IMR-90 (cell line): ENCODE data around the gene DNAH17. TPM values are rescaled to one million over a fixed set of nuclear protein-coding genes. Genes with fewer than 3 reads are reported as not detected.

ENCODE experiments used
- ATAC-seq: fragments of 200-7000 bp; cut with Tn5 transposase; 2 replicates; pipeline ENCODE4 v1.9.1; 2020; ENCODE audit warnings: low read depth, mild to moderate bottlenecking, moderate library complexity
- BruUV-seq: library from RNA; stranded (reverse); fragments of 400-500 nt; replicated peaks from 2 replicates; lab custom pipeline; 2021; lab: Mats Ljungman, UMichigan
- CTCF ChIA-PET: fragments of 300-600 bp; formaldehyde crosslinking; extraction: SDS; loops from one replicate; lab custom pipeline; 2021; ENCODE audit warnings: antibody characterized with exemption; lab: Yijun Ruan, JAX
- POLR2A ChIA-PET: fragments of 300-600 bp; sonication (Branson Sonifier 250); formaldehyde crosslinking; loops from one replicate; lab custom pipeline; 2022; ENCODE audit warnings: antibody characterized with exemption; ENCODE audit not compliant: unreplicated experiment; lab: Charles Lee
- DNase-seq: peaks from one replicate; pipeline ENCODE4 v3.0.0; 2013
- H2AFZ ChIP-seq: replicated peaks from 2 replicates; pipeline ENCODE3; 2013; ENCODE audit warnings: low read length, mild to moderate bottlenecking; ENCODE audit not compliant: poor library complexity
- H2AK5ac ChIP-seq: 2 replicates; pipeline ENCODE4 v1.6.1; 2013; ENCODE audit warnings: low read depth, low read length, inconsistent platforms
- H2AK9ac ChIP-seq: replicated peaks from 2 replicates; pipeline ENCODE3; 2013; ENCODE audit warnings: mild to moderate bottlenecking, low read depth, low read length, moderate library complexity; ENCODE audit not compliant: poor library complexity
- H2BK120ac ChIP-seq: 2 replicates; pipeline ENCODE4 v1.6.1; 2013; ENCODE audit warnings: low read depth, low read length, inconsistent platforms
- H2BK15ac ChIP-seq: 3 replicates; pipeline ENCODE4 v1.6.1; 2013; ENCODE audit warnings: low read depth, low read length, inconsistent platforms
- H2BK20ac ChIP-seq: 2 replicates; pipeline ENCODE4 v1.6.1; 2013; ENCODE audit warnings: low read depth, mild to moderate bottlenecking, inconsistent platforms, low read length, moderate library complexity
- H2BK5ac ChIP-seq: 2 replicates; pipeline ENCODE4 v1.6.1; 2013; ENCODE audit warnings: mild to moderate bottlenecking, low read depth, low read length, inconsistent platforms; ENCODE audit not compliant: poor library complexity, severe bottlenecking
- H3K14ac ChIP-seq: replicated peaks from 2 replicates; pipeline ENCODE4 v1.6.1; 2013; ENCODE audit warnings: low read depth, low read length, inconsistent platforms
- H3K18ac ChIP-seq: 2 replicates; pipeline ENCODE4 v1.6.1; 2013; ENCODE audit warnings: low read depth, low read length, control low read depth
- H3K23ac ChIP-seq: 2 replicates; pipeline ENCODE4 v1.6.1; 2013; ENCODE audit warnings: low read depth, low read length, inconsistent platforms
- H3K27ac ChIP-seq: 2 replicates; pipeline ENCODE4 v1.5.1; 2013; ENCODE audit warnings: mild to moderate bottlenecking, control low read depth, low read length; ENCODE audit not compliant: insufficient read depth
- H3K27me3 ChIP-seq: 2 replicates; pipeline ENCODE4 v1.6.1; 2013; ENCODE audit warnings: low read length; ENCODE audit not compliant: control insufficient read depth, insufficient read depth
- H3K36me3 ChIP-seq: 2 replicates; pipeline ENCODE4 v1.6.1; 2013; ENCODE audit warnings: low read length, mixed read lengths; ENCODE audit not compliant: control insufficient read depth, insufficient read depth
- H3K4ac ChIP-seq: 2 replicates; pipeline ENCODE4 v1.6.1; 2013; ENCODE audit warnings: low read depth, low read length, inconsistent platforms
- H3K4me1 ChIP-seq: 2 replicates; pipeline ENCODE4 v1.6.1; 2013; ENCODE audit warnings: low read length, mixed read lengths; ENCODE audit not compliant: control insufficient read depth, insufficient read depth
- H3K4me2 ChIP-seq: 2 replicates; pipeline ENCODE4 v1.6.1; 2013; ENCODE audit warnings: low read depth, mild to moderate bottlenecking, control low read depth, low read length, moderate library complexity
- H3K4me3 ChIP-seq: 2 replicates; pipeline ENCODE4 v1.5.1; 2013; ENCODE audit warnings: low read depth, mild to moderate bottlenecking, control low read depth, low read length, moderate library complexity; ENCODE audit not compliant: insufficient read depth
- H3K56ac ChIP-seq: 2 replicates; pipeline ENCODE4 v1.6.1; 2013; ENCODE audit warnings: low read length, inconsistent platforms; ENCODE audit not compliant: insufficient read depth; ENCODE audit errors: extremely low read depth
- H3K79me1 ChIP-seq, 2 experiments: 2 replicates each; pipeline ENCODE4 v1.6.1; 2013; ENCODE audit warnings: low read length in 2 of 2, inconsistent platforms in 1 of 2, low read depth in 1 of 2
- H3K9ac ChIP-seq: 2 replicates; pipeline ENCODE4 v1.6.1; 2013; ENCODE audit warnings: low read depth, low read length, control low read depth
- H3K9me1 ChIP-seq: 2 replicates; pipeline ENCODE4 v1.6.1; 2013; ENCODE audit warnings: low read length, inconsistent platforms; ENCODE audit not compliant: insufficient read depth
- H3K9me3 ChIP-seq: 2 replicates; pipeline ENCODE4 v1.6.1; 2013; ENCODE audit warnings: low read length; ENCODE audit not compliant: control insufficient read depth, insufficient read depth
- H4K20me1 ChIP-seq: 2 replicates; pipeline ENCODE4 v1.6.1; 2013; ENCODE audit warnings: low read length, inconsistent platforms; ENCODE audit not compliant: insufficient read depth
- H4K5ac ChIP-seq: 2 replicates; pipeline ENCODE4 v1.6.1; 2013; ENCODE audit warnings: mild to moderate bottlenecking, low read depth, low read length, control low read depth
- H4K8ac ChIP-seq, 2 experiments: 2 replicates each; pipeline ENCODE4 v1.6.1; 2013; ENCODE audit warnings: low read depth in 2 of 2, low read length in 2 of 2, control low read depth in 1 of 2, inconsistent platforms in 1 of 2
- H4K91ac ChIP-seq: 2 replicates; pipeline ENCODE4 v1.6.1; 2013; ENCODE audit warnings: low read depth, low read length, inconsistent platforms; ENCODE audit not compliant: insufficient read depth
- BHLHE40 ChIP-seq: fragments of 150-350 bp; IDR thresholded peaks from 2 replicates; pipeline ENCODE4 v1.6.1; 2016; ENCODE audit warnings: mild to moderate bottlenecking, low read depth, low read length
- CEBPB ChIP-seq: IDR thresholded peaks from 2 replicates; pipeline ENCODE4 v1.6.1; 2012; ENCODE audit warnings: low read depth, low read length, improper control_type of control experiment
- CHD1 ChIP-seq: IDR thresholded peaks from 2 replicates; pipeline ENCODE4 v1.6.1; 2012; ENCODE audit warnings: low read depth, low read length, improper control_type of control experiment
- CTCF ChIP-seq: conservative IDR thresholded peaks from 2 replicates; pipeline ENCODE4 v1.5.1; 2012; ENCODE audit warnings: mild to moderate bottlenecking, low read depth, low read length, improper control_type of control experiment
- ELK1 ChIP-seq: fragments of 150-350 bp; IDR thresholded peaks from 2 replicates; pipeline ENCODE4 v1.6.1; 2016; ENCODE audit warnings: low read depth, mild to moderate bottlenecking, low read length, moderate library complexity, borderline replicate concordance
- FOS ChIP-seq: fragments of 150-350 bp; IDR thresholded peaks from 2 replicates; pipeline ENCODE4 v1.6.1; 2016; ENCODE audit warnings: low read depth, low read length
- MAFK ChIP-seq: IDR thresholded peaks from 2 replicates; pipeline ENCODE4 v1.6.1; 2012; ENCODE audit warnings: low read depth, low read length, improper control_type of control experiment
- MAZ ChIP-seq: IDR thresholded peaks from 2 replicates; pipeline ENCODE4 v1.6.1; 2012; ENCODE audit warnings: low read depth, mild to moderate bottlenecking, low read length, improper control_type of control experiment, moderate library complexity, borderline replicate concordance
- MXI1 ChIP-seq: IDR thresholded peaks from 2 replicates; pipeline ENCODE4 v1.6.1; 2012; ENCODE audit warnings: low read depth, mild to moderate bottlenecking, low read length, moderate library complexity, borderline replicate concordance
- NFE2L2 ChIP-seq: fragments of 150-350 bp; IDR thresholded peaks from 2 replicates; pipeline ENCODE4 v1.6.1; 2016; ENCODE audit warnings: low read depth, mild to moderate bottlenecking, low read length
- POLR2A ChIP-seq: IDR thresholded peaks from 2 replicates; pipeline ENCODE4 v1.6.1; 2012; ENCODE audit warnings: mild to moderate bottlenecking, low read depth, low read length
- RAD21 ChIP-seq: IDR thresholded peaks from 2 replicates; pipeline ENCODE4 v1.6.1; 2012; ENCODE audit warnings: low read length, improper control_type of control experiment
- RCOR1 ChIP-seq: IDR thresholded peaks from 2 replicates; pipeline ENCODE4 v1.6.1; 2012; ENCODE audit warnings: mild to moderate bottlenecking, low read length, improper control_type of control experiment; ENCODE audit not compliant: insufficient replicate concordance
- RFX5 ChIP-seq: IDR thresholded peaks from 2 replicates; pipeline ENCODE4 v1.8.0; 2012; ENCODE audit warnings: low read depth, mild to moderate bottlenecking, low read length, moderate library complexity
- SMC3 ChIP-seq: fragments of 150-350 bp; IDR thresholded peaks from 2 replicates; pipeline ENCODE4 v1.6.1; 2016; ENCODE audit warnings: low read depth, mild to moderate bottlenecking, antibody characterized with exemption, low read length, moderate library complexity
- WGBS, 2 experiments: methylation state at CpG; one replicate each; pipeline versions ENCODE4 v1.1.5 to v1.1.7; 2013; ENCODE audit warnings: missing lambda C conversion rate in 2 of 2; ENCODE audit not compliant: insufficient read length in 1 of 2; ENCODE audit errors: extremely low coverage in 2 of 2; 5-methylcytosine and 5-hydroxymethylcytosine counted together
- dilution Hi-C: fragments of 300-500 bp; cut with HindIII; formaldehyde crosslinking; loops from one replicate; pipeline ENCODE4 v1.14.3; 2018; ENCODE audit warnings: low sequenced_read_pairs; ENCODE audit not compliant: unreplicated experiment
- in situ Hi-C: fragments of 300-500 bp; cut with MboI; formaldehyde crosslinking; loops from 3 replicates; pipeline ENCODE4 v1.14.3; 2019; ENCODE audit warnings: low sequenced_read_pairs, inconsistent platforms, mixed read lengths
- intact Hi-C: fragments of 100-400 bp; cut with micrococcal nuclease; formaldehyde crosslinking; loops from 2 replicates; pipeline ENCODE4 v1.10.0; 2022
- polyA plus RNA-seq, 3 experiments: library from polyadenylated mRNA; depleted of rRNA; stranded (reverse); fragments of >200 nt; gene quantifications; 2 replicates each; pipeline ENCODE4 v1.2.3, GENCODE V29; 2012; ENCODE audit warnings: low replicate concordance in 1 of 3
- total RNA-seq: library from RNA; depleted of rRNA; stranded (reverse); fragments of >200 nt; gene quantifications from 2 replicates; pipeline ENCODE4 v1.2.3, GENCODE V29; 2012
- TF ChIP-seq, protein P1 (sequence below): fragments of 150-350 bp; IDR thresholded peaks from 2 replicates; pipeline ENCODE4 v1.6.1; 2017; ENCODE audit warnings: mild to moderate bottlenecking, antibody characterized with exemption, low read length, low read depth

The DNAH17 gene
- total and polyA plus RNA-seq, 2 of the 4 experiments (the other 2 are of a cell fraction): not detected

GRCh38 chr17:78380370-78380769 lies 196.8 kb downstream of the DNAH17 start:
- H3K27me3 ChIP-seq: no peaks in the 10 kb centered on the region
- ChIA-PET CTCF (no interaction called here), POLR2A (no interaction called here)
- H3K14ac ChIP-seq: no peak overlapping the region
- no peak overlapping the region for H3K18ac ChIP-seq
- H3K23ac ChIP-seq: no peak overlapping the region
- ATAC-seq (no peak), DNase-seq (no peak)
- H2BK15ac ChIP-seq: no peak overlapping the region; the same call in 2 of the 3 replicates
- peaks cover 25% of the 10 kb centered on the region; the same call in 1 of the 2 replicates for H4K20me1 ChIP-seq
- no peak overlapping the region for H4K91ac ChIP-seq
- no peak overlapping the region for H3K27ac ChIP-seq
- intact Hi-C loops: no loop called here
- peaks cover 11 to 58% of the 10 kb centered on the region in 2 experiments; a peak in 3 of 4 replicates for H3K79me1 ChIP-seq
- H2BK20ac ChIP-seq: no peak overlapping the region
- in situ Hi-C loops: no loop called here
- H2BK5ac ChIP-seq: no peak overlapping the region
- H4K8ac ChIP-seq: no peak overlapping the region
- no peak overlapping the region for H3K9ac ChIP-seq
- H3K9me3 ChIP-seq: no peaks in the 10 kb centered on the region
- peaks cover 24% of the 10 kb centered on the region for H3K9me1 ChIP-seq
- no peak overlapping the region for H2AFZ ChIP-seq
- H3K4me2 ChIP-seq: no peak overlapping the region
- H2BK120ac ChIP-seq: no peak overlapping the region
- no peak overlapping the region for H2AK5ac ChIP-seq
- no peak overlapping the region for H3K4me3 ChIP-seq
- H4K5ac ChIP-seq: no peak overlapping the region
- no peak overlapping the region for H3K56ac ChIP-seq
- H2AK9ac ChIP-seq: no peak overlapping the region
- peaks cover 22% of the 10 kb centered on the region for H3K4me1 ChIP-seq
- peaks cover 2% of the 10 kb centered on the region for H3K36me3 ChIP-seq
- dilution Hi-C loops: no loop called here
- 100% methylated on average over 1 of the region's 5 CpGs; no CpG with 5 or more reads in 1 of the 2 experiments for WGBS, 2 experiments
- H3K4ac ChIP-seq: no peak overlapping the region
- TF ChIP-seq FOS (no peak), RAD21 (no peak), POLR2A (no peak), NFE2L2 (no peak), SMC3 (no peak), MXI1 (no peak), RFX5 (no peak), MAZ (no peak), CHD1 (no peak), CEBPB (no peak), MAFK (no peak), ELK1 (no peak), RCOR1 (no peak), BHLHE40 (no peak), CTCF (no peak)
- TF ChIP-seq, protein P1, sequence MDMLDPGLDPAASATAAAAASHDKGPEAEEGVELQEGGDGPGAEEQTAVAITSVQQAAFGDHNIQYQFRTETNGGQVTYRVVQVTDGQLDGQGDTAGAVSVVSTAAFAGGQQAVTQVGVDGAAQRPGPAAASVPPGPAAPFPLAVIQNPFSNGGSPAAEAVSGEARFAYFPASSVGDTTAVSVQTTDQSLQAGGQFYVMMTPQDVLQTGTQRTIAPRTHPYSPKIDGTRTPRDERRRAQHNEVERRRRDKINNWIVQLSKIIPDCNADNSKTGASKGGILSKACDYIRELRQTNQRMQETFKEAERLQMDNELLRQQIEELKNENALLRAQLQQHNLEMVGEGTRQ: no peak
- BruUV-seq: TSS peak; percentile 19
